HG03095 (cell line): ENCODE data around the gene NRIP3.
"Not testable (repeated sequence)": the region's sequence is repeated elsewhere in the genome, so short reads cannot be mapped to it uniquely, and the experiment has no call there.

Experiments used
- ATAC-seq: cut with Tn5 transposase; IDR thresholded peaks from one replicate; pipeline ENCODE4 v1.9.1; 2021; ENCODE audit warnings: moderate library complexity; ENCODE audit not compliant: unreplicated experiment

Gene NRIP3

DNA sequence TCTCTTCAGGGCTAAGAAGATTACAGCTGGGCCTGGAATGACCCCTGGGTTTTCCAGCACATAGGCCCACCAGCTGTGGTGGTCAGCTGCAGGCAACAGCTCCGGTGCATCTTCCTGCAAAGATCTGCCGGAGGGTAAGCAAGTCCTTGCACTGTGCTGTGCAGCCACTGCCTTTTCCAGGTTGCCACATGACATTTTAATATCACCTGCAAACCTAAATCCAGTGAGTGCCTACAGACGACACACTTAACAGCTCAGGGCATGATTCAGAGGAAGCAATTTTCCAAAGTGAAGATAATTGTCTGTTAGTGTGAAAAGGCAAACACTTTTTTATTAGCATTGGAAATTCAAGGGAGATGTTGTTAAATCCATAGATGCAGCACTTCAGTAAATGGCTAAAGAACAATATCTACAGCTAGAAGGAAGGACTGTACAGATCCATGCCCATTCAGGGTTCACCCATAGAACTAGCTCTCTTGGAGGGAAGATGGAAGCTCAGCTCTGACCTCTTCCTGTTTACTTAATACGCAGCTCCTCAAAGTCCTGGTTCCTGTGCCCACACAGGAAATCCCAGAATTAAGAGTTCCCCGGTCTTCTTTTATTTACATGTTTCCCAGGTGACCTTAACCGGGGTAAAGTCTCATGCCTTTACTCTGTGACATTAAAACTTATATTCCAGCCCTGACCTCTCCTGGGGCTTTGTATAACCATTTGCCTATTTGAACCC lies 13.3 kb upstream of the NRIP3 start:
- no peak for ATAC-seq

DNA sequence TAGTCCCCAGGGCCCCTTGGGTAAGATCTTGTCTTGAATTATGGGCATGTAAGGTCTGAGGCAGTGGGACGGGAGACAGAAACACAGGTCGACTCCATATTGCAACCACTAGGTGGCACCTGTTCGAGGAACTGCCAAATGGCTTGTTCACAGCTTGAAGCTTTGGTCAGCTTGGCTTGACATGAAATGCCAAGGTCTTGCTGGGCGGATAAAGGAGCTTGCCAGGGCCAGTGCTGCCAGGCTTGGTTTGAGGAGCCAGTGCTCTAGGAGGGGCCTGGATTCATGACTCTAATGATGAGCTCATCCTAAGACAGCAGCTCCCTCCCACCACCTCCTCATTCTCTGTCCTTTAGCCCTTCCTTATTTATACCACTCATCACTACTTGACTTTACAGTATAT lies 11.9 kb upstream of the NRIP3 start:
- ATAC-seq = no peak

DNA sequence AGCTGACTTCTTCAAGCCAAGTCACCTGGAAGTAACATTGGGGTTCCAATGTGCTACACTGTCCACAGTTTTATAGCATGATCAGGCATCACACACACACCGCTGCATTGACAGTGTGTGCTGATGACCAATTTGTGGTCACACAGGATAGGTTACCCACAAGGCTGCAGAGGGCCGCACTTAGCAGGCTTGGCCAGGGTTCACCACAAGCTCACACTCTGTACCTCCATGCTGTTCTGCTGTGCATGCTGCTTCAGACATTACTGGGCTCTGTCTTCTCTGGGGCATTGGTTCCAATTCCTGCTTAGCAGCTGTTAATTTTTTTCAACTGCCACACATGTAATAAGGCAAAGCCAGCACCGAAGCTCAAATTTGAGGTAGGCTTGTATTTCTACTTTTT lies 11.0 kb upstream of the NRIP3 start:
- no peak for ATAC-seq

DNA sequence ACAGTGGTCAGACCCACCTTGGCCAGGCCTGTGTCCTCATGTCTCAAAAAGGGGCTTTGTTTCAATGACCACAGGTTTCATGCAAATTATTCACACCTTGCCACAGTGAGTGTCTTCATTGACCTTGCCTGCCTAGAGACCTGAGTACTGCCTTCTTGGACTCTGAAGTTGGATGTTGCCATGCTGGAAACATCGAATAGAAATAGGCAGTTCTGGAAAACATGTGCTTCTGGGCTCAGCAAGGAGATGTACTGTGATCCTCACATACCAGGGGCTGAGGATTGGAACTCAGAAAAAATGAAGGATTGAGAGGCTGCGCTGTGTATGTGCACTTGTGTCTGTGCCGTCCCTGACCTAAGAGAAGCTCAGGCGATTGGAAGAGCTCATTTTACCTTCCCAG lies 9.6 kb upstream of the NRIP3 start:
- ATAC-seq = no peak

DNA sequence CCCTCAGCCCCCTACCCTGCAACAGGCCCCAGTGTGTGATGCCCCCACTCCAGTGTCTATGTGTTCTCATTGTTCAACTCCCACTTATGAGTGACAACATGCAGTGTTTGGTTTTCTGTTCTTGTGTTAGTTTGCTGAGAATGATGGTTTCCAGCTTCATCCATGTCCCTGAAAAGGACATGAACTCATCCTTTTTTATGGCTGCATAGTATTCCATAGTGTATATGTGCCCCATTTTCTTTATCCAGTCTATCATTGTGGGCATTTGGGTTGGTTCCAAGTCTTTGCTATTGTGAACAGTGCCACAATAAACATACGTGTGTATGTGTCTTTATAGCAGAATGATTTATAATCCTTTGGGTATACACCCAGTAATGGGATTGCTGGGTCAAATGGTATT lies 5.7 kb upstream of the NRIP3 start:
- ATAC-seq = not testable (repeated sequence)

DNA sequence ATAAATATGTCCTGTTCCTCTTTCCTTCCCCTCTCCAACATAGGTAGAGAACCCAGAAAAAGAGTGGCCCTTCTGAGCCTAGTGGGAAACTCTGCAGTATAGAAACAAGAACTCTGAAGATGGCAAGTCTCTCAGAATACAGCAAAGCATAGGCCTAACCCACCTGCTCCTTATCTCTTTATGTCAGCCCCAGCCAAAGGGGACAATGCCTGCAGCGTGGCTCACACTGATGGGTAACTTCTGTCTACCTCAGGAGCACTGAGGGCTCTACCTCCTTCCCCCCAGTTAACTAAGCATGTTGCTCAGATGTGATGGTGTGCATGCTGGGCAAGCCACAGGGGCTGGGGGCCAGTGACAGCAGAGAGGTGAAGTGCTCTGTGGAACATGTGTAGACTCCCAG lies 4.9 kb upstream of the NRIP3 start:
- no peak for ATAC-seq

DNA sequence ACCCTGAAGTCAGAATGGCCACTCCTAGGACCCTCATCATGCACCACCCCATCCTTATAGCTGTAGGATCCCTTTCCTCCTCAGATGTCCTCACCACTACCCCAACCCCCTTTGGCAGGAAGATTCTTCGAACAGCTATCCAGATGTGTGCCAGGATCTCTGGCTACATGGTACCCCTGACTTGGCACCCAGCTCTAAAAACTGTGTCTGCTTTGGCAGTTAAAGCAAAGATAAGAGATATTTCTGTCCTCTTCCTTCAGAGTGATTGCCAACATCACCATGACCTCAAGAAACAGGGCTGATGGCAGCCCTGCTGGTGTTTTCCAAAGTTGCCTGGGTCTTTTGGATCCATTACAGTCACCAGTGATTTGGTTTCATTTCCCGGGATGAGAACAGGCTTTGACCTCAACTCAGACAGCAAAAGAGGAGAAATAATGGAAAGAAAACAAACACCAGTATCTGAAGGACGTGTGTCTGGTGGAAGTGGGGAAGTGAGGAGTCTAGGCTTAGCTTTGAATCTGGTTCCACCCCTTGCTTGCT lies 4.3 kb upstream of the NRIP3 start:
- no peak for ATAC-seq

DNA sequence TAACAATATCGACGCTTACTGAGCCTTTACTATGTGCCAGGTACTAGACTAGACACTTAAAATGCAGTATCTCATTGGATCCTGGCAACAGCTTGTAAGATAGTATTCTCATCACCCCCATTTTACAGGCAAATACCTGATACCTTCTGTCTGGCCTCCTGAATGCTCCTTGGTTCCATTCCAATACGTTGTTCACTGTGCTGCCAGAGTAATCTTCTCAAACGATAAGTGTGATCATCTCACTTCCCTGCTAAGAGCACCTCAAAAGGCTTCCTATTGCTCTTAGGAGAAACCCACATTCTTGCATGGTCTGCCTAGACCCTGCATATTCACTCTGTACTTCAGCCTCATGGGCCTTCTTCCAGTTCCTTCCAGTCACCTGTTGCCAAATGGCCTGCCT lies 1.3 kb upstream of the NRIP3 start:
- ATAC-seq = no peak

DNA sequence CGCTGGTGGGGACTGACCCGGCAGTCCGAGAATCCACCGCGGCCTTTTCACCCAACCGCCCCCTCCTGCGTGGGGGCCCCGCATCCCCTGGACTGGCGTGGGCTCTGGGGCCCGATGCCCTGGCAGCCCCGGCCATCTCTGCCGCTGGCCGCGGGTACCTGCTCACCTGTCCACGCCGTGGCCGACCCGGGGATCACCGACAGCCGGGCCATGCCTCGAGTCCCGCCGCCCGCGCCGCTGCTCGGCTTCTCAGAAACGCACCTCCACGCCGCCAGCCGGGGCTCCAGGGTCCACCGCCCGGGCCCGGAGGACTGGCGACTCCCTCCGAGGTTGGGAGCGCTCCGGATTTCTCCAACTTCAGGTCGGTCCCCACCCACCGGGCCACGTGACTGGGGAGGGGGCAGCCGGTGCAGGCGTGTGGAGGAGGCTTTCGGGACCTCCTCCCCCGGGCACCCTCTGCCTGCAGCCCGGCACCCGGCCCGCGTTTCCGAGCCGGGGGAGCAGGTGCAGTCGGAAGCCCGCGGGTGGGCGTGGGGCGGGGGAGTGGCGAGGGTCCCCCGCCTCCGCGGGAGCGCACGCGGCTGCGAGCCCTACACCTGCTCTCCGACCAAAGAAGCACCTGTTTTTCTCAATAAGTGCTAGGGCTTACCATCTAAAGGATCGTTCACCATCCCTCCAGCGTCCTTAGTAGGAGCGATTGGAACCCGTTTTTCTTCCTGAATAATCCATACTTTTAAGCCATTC lies 554 bp upstream of the NRIP3 start:
- no peak for ATAC-seq

DNA sequence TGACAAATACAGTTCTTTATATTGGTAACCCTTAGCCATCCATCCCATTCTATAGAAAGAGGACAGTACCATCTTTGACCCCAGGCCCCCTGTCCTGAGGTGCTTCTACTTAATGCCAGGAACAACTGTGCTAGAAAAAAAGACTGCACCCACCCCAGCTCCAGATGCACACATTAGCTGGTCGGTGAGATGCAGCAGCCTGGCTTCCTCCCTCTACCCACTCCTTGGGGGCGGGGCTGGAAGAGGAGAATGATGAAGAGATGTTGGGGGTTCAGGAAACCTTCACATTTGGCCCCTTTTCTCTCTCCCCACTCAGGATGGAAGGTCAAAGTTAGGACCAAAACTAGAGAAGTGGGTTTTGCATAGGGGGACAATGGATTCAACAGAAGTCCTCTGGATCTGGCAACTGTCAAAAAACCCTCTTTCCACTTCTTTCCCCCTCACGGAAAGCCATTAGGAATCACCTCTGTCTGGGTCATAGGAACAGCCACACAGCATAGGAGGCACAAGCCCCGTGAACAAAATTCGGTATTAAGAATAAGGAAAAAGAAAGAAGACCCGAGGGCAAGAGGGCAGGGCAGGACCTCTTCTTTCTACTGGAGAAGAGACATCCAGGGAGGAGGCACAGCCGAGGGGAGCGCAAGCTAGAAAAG lies 755 bp downstream of the NRIP3 start:
- ATAC-seq = no peak

DNA sequence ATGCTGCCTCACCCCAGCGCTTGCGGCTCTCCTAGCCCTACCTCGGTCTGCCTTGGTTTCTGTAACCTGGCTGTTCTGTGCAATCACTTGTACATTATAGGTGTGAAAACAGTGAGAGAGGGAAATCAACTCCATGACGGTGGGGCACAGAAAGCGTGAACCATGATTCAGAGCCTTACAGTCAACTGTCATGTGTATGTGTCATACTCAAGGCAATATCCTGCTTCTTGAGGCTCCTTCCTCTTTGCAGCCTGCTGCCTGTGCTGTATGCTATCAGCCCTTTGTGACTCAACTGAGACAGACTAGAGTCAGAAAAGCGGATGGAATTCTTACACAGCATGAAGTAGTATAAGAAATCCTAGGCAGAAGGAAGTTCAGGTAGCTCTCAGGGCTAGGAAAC lies 2.1 kb downstream of the NRIP3 start:
- no peak for ATAC-seq

DNA sequence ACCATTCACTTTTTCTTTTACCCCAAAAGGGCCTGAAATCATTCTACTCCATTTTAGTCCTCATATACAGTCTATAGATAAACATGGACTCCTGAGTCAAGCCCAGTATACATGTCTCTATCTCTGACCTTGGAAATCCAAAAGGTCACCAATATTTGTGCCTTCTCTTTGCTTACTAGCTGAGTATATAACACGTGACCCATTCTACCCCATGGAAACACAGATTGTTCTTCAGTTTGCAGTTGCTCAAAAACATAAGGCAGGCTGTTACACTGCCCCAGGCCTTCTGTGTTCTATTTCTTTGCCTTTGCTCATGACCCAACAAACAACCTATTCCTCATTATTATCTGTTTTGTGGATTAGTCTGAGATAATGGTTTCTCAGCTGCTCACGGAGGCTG lies 5.8 kb downstream of the NRIP3 start:
- no peak for ATAC-seq

DNA sequence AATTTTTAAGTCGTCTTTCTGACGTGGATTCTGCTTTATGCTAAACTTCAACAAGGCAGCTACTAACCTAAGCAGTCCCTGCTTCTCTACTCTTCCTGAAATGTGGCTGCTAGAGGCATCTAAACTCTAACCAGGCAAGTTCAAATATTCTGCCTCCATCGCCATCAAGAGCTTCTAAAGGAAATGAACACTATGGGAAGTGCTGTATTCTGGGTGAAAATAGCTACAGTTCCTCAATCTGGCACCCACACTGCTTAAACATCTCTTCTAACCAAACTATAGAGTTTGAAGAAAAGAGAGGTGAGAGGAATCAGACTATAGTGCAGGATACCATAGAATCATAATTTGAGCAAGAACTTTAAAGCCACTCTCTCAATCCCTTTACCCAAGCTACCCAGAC lies 6.3 kb downstream of the NRIP3 start:
- ATAC-seq = no peak

DNA sequence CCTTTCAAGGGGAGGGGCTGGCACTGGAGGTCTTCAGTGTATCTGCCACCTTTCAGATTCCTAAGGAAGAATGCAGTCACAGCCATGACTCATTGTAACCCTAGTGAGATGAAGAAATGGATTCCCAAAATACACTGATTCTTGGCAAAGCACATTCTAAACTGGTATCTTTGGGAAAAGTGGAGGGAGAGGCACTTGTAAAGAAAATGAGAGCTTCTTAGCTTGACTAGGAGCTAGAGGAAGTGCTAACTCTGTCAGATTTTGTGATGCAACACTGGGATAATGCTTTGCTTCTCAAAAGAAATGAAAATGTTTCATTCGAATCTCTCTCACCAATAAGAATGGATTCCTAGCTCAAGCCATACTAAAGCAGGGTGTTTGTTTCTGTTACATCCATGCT lies 14.3 kb downstream of the NRIP3 start:
- ATAC-seq = no peak

DNA sequence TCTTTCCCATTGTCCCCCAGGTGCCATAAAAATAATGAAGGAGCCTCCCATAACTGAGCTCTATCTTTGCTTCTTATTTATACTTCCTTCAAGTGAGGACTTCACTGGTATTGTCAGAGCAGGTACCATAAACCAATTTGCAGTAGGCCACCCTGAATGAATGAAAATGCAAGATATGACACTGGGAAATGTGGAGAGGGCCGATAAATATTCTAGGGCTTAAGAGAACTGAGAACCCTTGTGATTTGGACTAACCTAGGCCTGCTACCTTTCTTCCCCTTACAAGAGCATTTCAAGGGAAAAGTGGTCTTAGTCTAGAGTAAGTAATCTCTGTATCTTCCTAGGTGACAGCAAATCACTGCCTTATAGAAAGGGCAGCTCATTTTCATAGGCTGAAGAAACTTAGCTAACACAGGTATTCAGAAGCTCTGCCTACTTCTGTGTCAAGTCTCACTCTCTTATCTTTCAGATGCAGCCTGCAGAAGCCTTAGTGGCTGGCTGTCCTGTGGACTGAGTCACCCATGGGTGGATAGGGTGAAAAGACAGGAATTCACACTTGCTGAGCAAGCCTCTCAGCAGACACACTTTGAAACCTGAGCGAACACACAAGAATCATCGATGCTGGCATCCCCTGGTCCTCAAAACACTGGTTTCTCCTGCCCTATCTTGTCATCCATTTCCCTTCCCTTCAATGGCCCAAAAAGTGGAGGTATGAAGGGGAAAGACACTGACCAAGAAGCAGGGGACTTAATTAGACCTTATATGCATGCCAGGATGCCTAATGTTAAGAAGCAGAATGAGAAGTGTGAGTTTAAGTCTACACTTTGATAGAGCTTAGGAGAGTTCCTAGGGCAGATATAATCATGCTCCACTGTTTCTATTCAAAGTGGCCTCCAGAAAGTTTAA lies 15.2 kb downstream of the NRIP3 start:
- ATAC-seq = no peak

DNA sequence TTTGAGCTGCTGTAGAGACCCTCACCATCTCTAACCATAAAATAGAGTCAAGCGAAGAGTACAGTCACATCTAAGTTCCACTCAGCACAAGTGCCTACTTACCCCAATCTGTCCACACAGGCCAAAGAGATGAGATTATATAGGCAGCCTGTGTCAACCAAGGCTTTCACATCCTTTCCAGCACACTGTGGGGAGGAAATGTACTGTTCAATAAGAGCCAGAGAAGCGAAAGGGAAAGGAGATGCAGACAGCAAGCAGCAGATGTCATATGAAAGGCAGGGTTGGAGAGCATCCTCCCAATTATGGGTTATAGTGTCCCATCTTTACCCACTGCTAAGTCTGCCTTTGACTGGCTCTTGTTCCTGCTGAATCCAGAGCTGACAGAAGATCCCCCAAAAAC lies 16.4 kb downstream of the NRIP3 start:
- ATAC-seq = no peak

DNA sequence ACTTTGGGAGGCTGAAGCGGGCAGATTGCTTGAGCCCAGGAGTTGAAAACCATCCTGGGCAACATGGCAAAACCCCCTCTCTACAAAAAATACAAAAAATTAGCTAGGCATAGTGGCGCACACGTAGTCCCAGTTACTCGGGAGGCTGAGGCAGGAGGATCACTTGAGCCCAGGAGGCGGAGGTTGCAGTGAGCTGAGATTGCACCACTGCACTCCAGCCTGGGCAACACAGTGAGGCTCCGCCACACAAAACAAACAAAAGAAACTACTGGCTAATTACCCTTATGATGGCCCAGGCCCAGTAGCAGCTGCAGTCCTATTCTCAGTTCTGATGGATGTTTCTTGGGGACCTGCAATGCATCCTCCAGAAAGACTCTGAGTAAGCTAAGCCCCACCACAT lies 17.0 kb downstream of the NRIP3 start:
- not testable (repeated sequence) for ATAC-seq

DNA sequence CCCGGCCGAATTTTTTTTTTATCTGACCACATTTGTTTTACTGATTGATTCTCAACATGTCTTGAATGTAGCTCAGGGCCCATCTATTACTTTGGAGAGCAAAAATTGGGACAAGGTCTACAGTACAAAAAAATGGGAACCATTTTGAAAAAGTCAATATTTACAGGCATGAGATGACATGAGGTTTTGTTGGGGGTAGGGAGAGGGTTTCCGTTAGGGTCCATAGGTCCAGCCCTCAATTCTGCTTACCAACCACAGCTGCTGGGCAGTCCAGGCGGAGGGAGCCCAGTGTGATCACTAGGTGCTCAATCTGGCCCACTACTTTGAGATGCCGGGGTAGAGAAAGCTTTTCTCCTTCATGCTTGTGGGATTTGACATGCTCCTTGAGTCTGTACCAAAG lies 18.3 kb downstream of the NRIP3 start:
- no peak for ATAC-seq

DNA sequence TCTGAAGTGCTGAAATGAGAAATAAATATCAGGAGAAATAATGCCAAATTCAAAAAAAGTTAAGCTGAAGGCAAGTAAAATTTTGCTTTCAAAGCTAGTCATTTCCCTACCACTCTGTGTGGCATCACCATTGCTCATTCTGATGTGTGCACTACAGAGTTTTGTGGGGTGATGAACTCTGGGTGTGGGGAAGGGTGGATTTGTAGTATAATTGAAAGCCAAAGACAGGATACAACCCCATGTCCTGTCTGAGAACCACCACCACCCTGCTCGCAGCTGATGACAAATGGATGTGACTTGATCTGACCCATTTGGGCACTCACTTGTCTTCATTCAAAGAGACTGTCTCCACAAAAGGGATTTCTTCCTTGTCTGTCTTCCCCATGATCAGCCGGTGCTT lies 20.2 kb downstream of the NRIP3 start:
- no peak for ATAC-seq

DNA sequence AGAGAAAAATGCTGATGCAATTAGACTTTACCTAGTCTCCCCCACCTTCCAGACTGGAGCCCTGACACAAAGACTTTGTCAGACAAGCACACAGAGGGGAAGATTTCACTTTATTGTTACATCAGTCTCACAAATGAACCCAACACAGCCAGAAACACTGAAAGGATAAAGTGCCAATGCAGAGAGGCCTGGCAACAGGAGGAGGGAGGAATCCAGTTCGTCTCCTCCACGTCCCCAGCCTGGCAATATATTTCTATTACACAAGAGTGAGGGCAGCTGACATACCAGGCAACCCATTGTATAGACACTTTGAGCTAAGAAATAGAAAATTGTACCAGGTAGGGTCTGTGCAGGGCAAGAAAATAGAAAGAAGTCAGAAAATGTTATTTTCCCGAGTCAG lies 23.3 kb downstream of the NRIP3 start:
- no peak for ATAC-seq

DNA sequence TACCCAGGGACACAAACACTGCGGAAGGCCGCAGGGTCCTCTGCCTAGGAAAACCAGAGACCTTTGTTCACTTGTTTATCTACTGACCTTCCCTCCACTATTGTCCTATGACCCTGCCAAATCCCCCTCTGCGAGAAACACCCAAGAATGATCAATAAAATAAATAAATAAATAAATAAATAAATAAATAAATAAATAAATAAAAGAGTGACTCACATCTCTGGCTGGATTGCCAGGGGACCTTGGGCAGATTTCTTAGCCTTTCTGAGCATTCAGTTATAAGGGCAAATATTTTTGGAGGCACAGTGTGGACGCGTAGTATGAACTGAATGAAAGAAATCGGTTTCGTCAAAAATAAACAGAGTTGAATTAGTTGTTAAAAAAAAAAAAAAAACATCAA lies 24.4 kb downstream of the NRIP3 start:
- ATAC-seq = not testable (repeated sequence)
